PC-9 (cell line): ENCODE measurements around the gene ZNF831. TPM values are rescaled to one million over a fixed set of nuclear protein-coding genes. Genes with fewer than 3 reads are reported as not detected.

Experiments used
- BruUV-seq: library from RNA; stranded (reverse); fragments of 400-500 nt; replicated peaks from 2 replicates; lab custom pipeline; 2021; lab: Mats Ljungman, UMichigan
- CTCF ChIA-PET: fragments of 300-600 bp; sonication (Branson Sonifier 250); formaldehyde crosslinking; loops from one replicate; lab custom pipeline; 2022; ENCODE audit warnings: antibody characterized with exemption; lab: Charles Lee
- POLR2A ChIA-PET: fragments of 300-600 bp; sonication (Branson Sonifier 250); formaldehyde crosslinking; loops from one replicate; lab custom pipeline; 2022; ENCODE audit warnings: antibody characterized with exemption; ENCODE audit not compliant: unreplicated experiment; lab: Charles Lee
- DNase-seq, 2 experiments: peaks; one replicate each; pipeline versions ENCODE4 v3.0.0 to v3.0.0-alpha.2; 2015 to 2022; ENCODE audit warnings: mixed read lengths in 1 of 2
- H2AFZ ChIP-seq: fragments of 200-600 bp; sonication (generic); 2 replicates; pipeline ENCODE4 v1.8.1; 2017; ENCODE audit warnings: antibody characterized with exemption
- H3F3A ChIP-seq: fragments of 200-600 bp; sonication (generic); 2 replicates; pipeline ENCODE4 v1.8.1; 2017; ENCODE audit warnings: antibody characterized with exemption, mild to moderate bottlenecking, low read depth; ENCODE audit not compliant: insufficient read depth
- H3K27ac ChIP-seq: fragments of 200-600 bp; sonication (generic); 2 replicates; pipeline ENCODE4 v1.6.1; 2016; ENCODE audit warnings: mixed run types
- H3K27me3 ChIP-seq: fragments of 200-600 bp; sonication (generic); 2 replicates; pipeline ENCODE4 v1.6.1; 2016; ENCODE audit warnings: low read depth, mixed run types; ENCODE audit not compliant: insufficient read depth
- H3K36me3 ChIP-seq: fragments of 200-600 bp; sonication (generic); 2 replicates; pipeline ENCODE4 v1.6.1; 2016; ENCODE audit warnings: low read depth, mixed run types
- H3K4me1 ChIP-seq: fragments of 200-600 bp; sonication (generic); replicated peaks from 2 replicates; pipeline ENCODE4 v1.6.1; 2016; ENCODE audit warnings: mixed run types; ENCODE audit not compliant: insufficient read depth
- H3K4me2 ChIP-seq: fragments of 200-600 bp; sonication (generic); 2 replicates; pipeline ENCODE4 v1.6.1; 2017; ENCODE audit warnings: mixed run types
- H3K4me3 ChIP-seq: fragments of 200-600 bp; sonication (generic); 2 replicates; pipeline ENCODE4 v1.6.1; 2016; ENCODE audit warnings: mixed run types
- H3K79me2 ChIP-seq: fragments of 200-600 bp; sonication (generic); 2 replicates; pipeline ENCODE4 v1.6.1; 2017; ENCODE audit warnings: low read depth, mixed run types
- H3K9me2 ChIP-seq: fragments of 200-600 bp; sonication (generic); 2 replicates; pipeline ENCODE4 v1.8.1; 2017; ENCODE audit warnings: mild to moderate bottlenecking; ENCODE audit not compliant: insufficient read depth
- H3K9me3 ChIP-seq: fragments of 200-600 bp; sonication (generic); 2 replicates; pipeline ENCODE4 v1.8.1; 2016; ENCODE audit warnings: low read depth; ENCODE audit not compliant: insufficient read depth
- H4K20me1 ChIP-seq: fragments of 200-600 bp; sonication (generic); 2 replicates; pipeline ENCODE4 v1.8.1; 2017; ENCODE audit not compliant: insufficient read depth
- CTCF ChIP-seq: fragments of 200-600 bp; sonication (generic); conservative IDR thresholded peaks from 2 replicates; pipeline ENCODE4 v1.6.1; 2017; ENCODE audit warnings: mixed run types, antibody characterized with exemption, mild to moderate bottlenecking, moderate library complexity
- EZH2 ChIP-seq: fragments of 200-600 bp; sonication (generic); IDR thresholded peaks from 2 replicates; pipeline ENCODE4 v1.8.0; 2017; ENCODE audit warnings: antibody characterized with exemption, low read depth
- intact Hi-C: fragments of 100-400 bp; cut with micrococcal nuclease; formaldehyde crosslinking; loops from one replicate; pipeline ENCODE4 v1.10.0; 2022; ENCODE audit not compliant: unreplicated experiment
- total RNA-seq: library from RNA; stranded (reverse); gene quantifications from 2 replicates; pipeline ENCODE4 v1.2.3, GENCODE V29; 2021

ZNF831 gene
- total RNA-seq, 1 experiment from 2014 or later: not detected

DNA sequence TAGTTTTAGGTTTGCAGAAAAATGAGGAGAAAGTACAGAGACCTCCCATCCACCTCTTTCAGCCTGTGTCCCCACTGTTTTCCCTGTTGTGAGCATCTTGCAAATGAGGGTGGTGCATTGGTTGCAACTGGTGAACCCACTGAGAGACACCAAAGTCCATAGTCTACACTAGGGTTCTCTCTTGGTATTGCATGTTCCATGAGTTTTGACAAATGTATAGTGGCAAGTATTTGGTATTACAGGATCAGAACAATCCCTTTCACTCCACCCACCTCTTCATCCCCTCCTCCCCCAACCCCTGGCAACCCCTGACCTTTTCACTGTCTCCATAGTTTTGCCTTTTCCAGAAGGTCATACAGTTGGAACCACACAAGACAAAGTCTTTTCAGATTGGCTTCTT is 20.1 kb downstream of the ZNF831 start:
- ChIA-PET POLR2A (no interaction called here), CTCF (no interaction called here)
- Histone ChIP-seq H3K4me3 (no peak overlapping the region), H3K79me2 (no peaks in the 10 kb centered on the region), H3K9me3 (no peaks in the 10 kb centered on the region), H2AFZ (no peak overlapping the region), H3K9me2 (no peaks in the 10 kb centered on the region), H3K4me1 (no peaks in the 10 kb centered on the region), H3F3A (no peaks in the 10 kb centered on the region), H3K27me3 (peaks cover 93% of the 10 kb centered on the region), H3K27ac (no peak overlapping the region), H3K4me2 (no peak overlapping the region), H3K36me3 (no peaks in the 10 kb centered on the region), H4K20me1 (no peaks in the 10 kb centered on the region)
- intact Hi-C loops: no loop called here
- TF ChIP-seq CTCF (no peak), EZH2 (no peak)
- no TSS peak for BruUV-seq
- DNase-seq: no peak

GRCh38 chr20:59184880-59185447 is 21.3 kb downstream of the ZNF831 start:
- no TSS peak for BruUV-seq
- CTCF ChIA-PET: no interaction called here
- intact Hi-C loops: no loop called here

GRCh38 chr20:59185809-59186208 is 22.2 kb downstream of the ZNF831 start:
- H3K4me1 ChIP-seq: no peaks in the 10 kb centered on the region
- H3K27me3 ChIP-seq: peaks cover 96% of the 10 kb centered on the region
- H3K4me2 ChIP-seq: no peak overlapping the region
- no peaks in the 10 kb centered on the region for H4K20me1 ChIP-seq
- no peak overlapping the region for H3K27ac ChIP-seq
- no peaks in the 10 kb centered on the region for H3F3A ChIP-seq
- DNase-seq: no peak
- BruUV-seq: no TSS peak
- TF ChIP-seq CTCF (no peak), EZH2 (no peak)
- H3K9me2 ChIP-seq: no peaks in the 10 kb centered on the region
- no peaks in the 10 kb centered on the region for H3K79me2 ChIP-seq
- intact Hi-C loops: no loop called here
- H3K36me3 ChIP-seq: no peaks in the 10 kb centered on the region
- ChIA-PET POLR2A (no interaction called here), CTCF (no interaction called here)
- H2AFZ ChIP-seq: no peak overlapping the region
- no peak overlapping the region for H3K4me3 ChIP-seq
- no peaks in the 10 kb centered on the region for H3K9me3 ChIP-seq

More at GRCh38 chr20:59184880-59185447, 21.3 kb downstream of the ZNF831 start:
- Histone ChIP-seq H2AFZ (no peak overlapping the region), H3K36me3 (no peaks in the 10 kb centered on the region), H3K9me2 (no peaks in the 10 kb centered on the region), H3K27ac (no peak overlapping the region), H3K79me2 (no peaks in the 10 kb centered on the region), H3K9me3 (no peaks in the 10 kb centered on the region), H3K4me2 (no peak overlapping the region), H3F3A (no peaks in the 10 kb centered on the region), H4K20me1 (no peaks in the 10 kb centered on the region), H3K4me1 (no peaks in the 10 kb centered on the region), H3K4me3 (no peak overlapping the region), H3K27me3 (peaks cover 92% of the 10 kb centered on the region)
- no peak for DNase-seq
- TF ChIP-seq EZH2 (no peak), CTCF (no peak)
- POLR2A ChIA-PET: no interaction called here
